Mononuclear cell (primary cell): ENCODE data around the gene ANKRD6. TPM values are rescaled to one million over a fixed set of nuclear protein-coding genes. Genes with fewer than 3 reads are reported as not detected.

Experiments used
- H3K27me3 ChIP-seq: 2 replicates; pipeline ENCODE4 v1.6.0; 2011; ENCODE audit warnings: low read length, control low read depth; ENCODE audit not compliant: insufficient read depth
- H3K4me1 ChIP-seq: 2 replicates; pipeline ENCODE4 v1.5.1; 2011; ENCODE audit warnings: mild to moderate bottlenecking, low read length, control low read depth; ENCODE audit not compliant: insufficient read depth
- H3K4me3 ChIP-seq: 2 replicates; pipeline ENCODE4 v1.5.1; 2011; ENCODE audit warnings: mild to moderate bottlenecking, low read length, moderate library complexity
- H3K9me3 ChIP-seq: 2 replicates; pipeline ENCODE4 v1.5.1; 2011; ENCODE audit warnings: low read depth, mild to moderate bottlenecking, control low read depth, low read length
- total RNA-seq: library from RNA; depleted of rRNA; stranded (reverse); fragments of >200 nt; gene quantifications from one replicate; pipeline ENCODE4 v1.2.3, GENCODE V29; 2012

The ANKRD6 gene
- total RNA-seq, 1 donor: 1.8 TPM

- no peaks in the 10 kb centered on the region for H3K9me3 ChIP-seq
- no peak overlapping the region for H3K4me3 ChIP-seq
- no peaks in the 10 kb centered on the region for H3K4me1 ChIP-seq
- H3K27me3 ChIP-seq: no peaks in the 10 kb centered on the region
Observed at GRCh38 chr6:89667872-89668556, 235.1 kb downstream of the ANKRD6 start.

- H3K4me3 ChIP-seq: no peak overlapping the region
- no peaks in the 10 kb centered on the region for H3K4me1 ChIP-seq
- H3K9me3 ChIP-seq: no peaks in the 10 kb centered on the region
- H3K27me3 ChIP-seq: no peaks in the 10 kb centered on the region
Observed at GRCh38 chr6:89669002-89669401, 236.1 kb downstream of the ANKRD6 start.

- Histone ChIP-seq H3K27me3 (no peaks in the 10 kb centered on the region), H3K4me1 (no peaks in the 10 kb centered on the region), H3K9me3 (no peaks in the 10 kb centered on the region), H3K4me3 (no peak overlapping the region)
Observed at GRCh38 chr6:89670935-89671565, 238.1 kb downstream of the ANKRD6 start.

DNA sequence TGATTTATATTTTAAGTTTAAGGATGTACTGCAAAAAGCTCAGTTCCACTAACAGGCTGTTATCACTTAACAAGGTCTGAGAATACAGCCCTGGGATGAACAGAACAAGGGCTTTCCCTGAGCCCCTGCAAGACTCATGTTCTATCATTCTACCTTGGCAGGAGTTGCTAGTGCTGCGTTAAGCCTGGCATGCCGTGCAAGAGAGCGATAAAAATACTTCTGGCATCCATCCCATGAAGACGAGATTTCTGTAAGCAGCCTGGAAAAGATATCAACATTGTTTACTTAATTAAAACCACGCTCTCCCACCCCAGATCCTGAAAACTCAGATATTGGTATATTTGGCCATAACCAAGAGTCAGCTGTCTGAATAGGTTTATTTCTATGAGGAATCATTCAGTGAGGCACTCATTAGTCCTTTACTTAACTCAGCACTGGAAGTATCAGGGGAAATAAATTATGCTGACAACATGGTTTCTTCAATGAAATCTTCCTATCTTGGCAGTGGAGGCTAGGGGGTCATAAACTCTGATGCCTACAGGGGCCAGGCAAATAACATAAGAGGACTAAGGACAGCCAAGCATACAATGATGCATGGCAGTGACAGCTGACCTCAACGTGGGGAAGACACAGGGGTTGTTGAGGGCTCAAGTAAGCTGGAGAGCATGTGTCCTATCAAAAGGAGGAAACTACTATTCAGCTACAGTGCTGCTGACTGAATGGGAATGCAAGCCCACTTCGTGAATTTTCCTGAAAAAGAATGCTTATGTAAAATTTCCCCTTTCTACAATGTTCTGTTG is 243.2 kb downstream of the ANKRD6 start:
- Histone ChIP-seq H3K4me3 (no peak overlapping the region), H3K9me3 (no peaks in the 10 kb centered on the region), H3K27me3 (no peaks in the 10 kb centered on the region), H3K4me1 (no peaks in the 10 kb centered on the region)

DNA sequence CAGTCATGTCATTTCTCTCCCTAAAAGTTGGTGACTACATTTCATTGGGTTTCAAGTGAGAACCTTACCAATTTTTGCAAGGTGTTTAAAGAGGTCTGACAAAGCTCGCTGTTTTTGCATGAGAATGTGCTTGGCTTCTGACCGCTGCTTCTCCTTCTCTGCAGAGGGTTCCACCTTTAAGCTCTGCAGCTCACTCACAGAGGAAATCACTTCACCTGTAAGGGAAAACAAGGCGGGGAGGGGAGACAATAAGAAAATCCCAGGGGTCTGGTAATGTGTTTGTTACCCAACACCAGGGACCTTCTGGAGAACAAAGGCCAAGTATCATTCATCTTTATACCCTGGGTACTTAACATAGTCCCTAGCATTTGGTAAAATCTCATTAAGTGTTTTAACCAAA is 245.6 kb downstream of the ANKRD6 start:
- Histone ChIP-seq H3K27me3 (no peaks in the 10 kb centered on the region), H3K4me3 (no peak overlapping the region), H3K9me3 (no peaks in the 10 kb centered on the region), H3K4me1 (no peaks in the 10 kb centered on the region)

DNA sequence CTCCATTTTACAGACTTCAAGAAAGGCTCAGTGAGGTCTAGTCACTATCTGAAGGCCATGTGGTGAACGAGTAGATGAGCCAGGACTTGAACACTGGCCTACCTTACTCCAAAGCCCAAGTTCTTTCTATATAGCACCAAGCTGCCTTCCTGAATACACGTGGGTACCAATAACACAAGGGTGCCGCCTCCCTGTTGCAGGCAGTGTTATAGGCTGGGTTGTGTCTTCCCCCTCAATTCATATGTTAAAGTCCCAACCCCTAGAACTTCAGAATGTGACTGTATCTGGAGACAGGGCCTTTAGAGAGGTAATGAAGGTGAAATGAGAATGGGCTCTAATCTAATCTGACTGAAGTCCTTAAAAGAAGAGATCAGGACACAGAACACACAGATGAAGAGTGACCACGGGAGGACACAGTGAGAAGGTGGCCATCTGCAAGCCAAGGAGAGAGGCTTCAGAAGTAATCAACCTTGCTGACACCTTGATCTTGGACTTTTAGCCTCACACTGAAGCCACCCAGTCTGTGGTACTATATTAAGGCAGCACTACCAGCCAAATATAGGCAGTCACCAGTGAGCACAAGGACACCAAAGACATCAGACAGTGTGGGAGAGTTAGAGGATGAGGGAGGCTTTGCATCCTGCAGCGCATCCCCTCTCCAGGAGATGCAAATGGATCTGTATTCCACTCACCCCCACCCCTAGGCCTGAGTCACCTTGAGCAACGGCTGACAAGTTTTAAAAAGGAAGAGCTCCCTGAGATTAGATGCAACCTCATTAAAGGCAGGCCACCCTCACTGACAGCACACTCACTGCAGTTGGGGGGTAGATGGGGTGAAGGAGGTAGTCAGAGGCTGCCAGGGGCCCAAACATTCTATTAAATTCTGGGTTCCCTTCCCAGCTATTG is 246.5 kb downstream of the ANKRD6 start:
- Histone ChIP-seq H3K27me3 (no peaks in the 10 kb centered on the region), H3K9me3 (no peaks in the 10 kb centered on the region), H3K4me1 (no peaks in the 10 kb centered on the region), H3K4me3 (no peak overlapping the region)

GRCh38 chr6:89680150-89680549 is 247.2 kb downstream of the ANKRD6 start:
- H3K4me1 ChIP-seq: no peaks in the 10 kb centered on the region
- H3K27me3 ChIP-seq: no peaks in the 10 kb centered on the region
- H3K4me3 ChIP-seq: no peak overlapping the region
- H3K9me3 ChIP-seq: no peaks in the 10 kb centered on the region

DNA sequence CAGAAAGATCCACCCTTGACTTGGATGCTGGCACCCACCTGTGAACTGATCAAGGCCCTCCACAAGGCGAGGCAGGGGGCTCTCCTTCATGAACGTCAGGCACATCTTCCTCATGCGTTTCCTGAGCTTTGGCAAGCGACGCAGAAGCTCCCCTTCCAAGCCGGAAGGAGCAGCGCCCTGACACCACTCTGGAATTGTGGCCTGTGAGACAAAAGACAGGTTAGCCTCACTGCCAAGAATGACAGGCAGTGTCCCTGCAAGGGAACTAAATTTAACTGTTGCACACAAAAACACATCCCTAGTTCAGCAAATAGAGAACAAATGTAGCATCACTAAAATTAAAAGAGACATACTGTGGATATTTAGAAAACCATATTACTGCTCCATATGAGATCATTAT is 247.6 kb downstream of the ANKRD6 start:
- no peaks in the 10 kb centered on the region for H3K27me3 ChIP-seq
- no peaks in the 10 kb centered on the region for H3K4me1 ChIP-seq
- H3K4me3 ChIP-seq: no peak overlapping the region
- no peaks in the 10 kb centered on the region for H3K9me3 ChIP-seq

GRCh38 chr6:89681983-89682564 is 249.1 kb downstream of the ANKRD6 start:
- Histone ChIP-seq H3K4me3 (no peak overlapping the region), H3K4me1 (no peaks in the 10 kb centered on the region), H3K9me3 (no peaks in the 10 kb centered on the region), H3K27me3 (no peaks in the 10 kb centered on the region)

DNA sequence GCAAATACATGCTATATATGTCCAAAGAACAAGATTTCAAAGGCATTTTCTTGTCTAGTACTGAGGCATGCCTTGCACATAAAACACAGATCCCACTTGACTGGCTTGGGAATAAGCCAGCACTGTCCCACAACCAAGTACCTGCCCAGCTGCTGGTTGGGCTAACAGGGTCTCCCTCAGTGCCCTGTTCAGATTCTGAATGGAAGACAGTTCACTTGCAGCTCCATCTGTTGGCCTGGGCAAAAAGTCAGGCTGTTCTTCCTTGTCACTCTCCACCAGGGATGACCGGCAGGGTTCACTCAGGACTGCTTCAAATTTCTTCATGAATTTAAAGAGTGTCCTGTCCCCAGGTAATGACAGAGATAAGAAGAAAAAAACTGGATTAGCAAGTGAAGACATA is 250.0 kb downstream of the ANKRD6 start:
- H3K9me3 ChIP-seq: no peaks in the 10 kb centered on the region
- no peaks in the 10 kb centered on the region for H3K27me3 ChIP-seq
- H3K4me1 ChIP-seq: no peaks in the 10 kb centered on the region
- H3K4me3 ChIP-seq: no peak overlapping the region

Other genes with a start within 250 kb of the ANKRD6 start
- gene GABRR1, start 215.8 kb upstream of the ANKRD6 start, total RNA-seq: 0.10 TPM
- 0.63 TPM for gene GABRR2, start 117.9 kb upstream of the ANKRD6 start, total RNA-seq
- 83.2 TPM for gene UBE2J1, start 80.4 kb upstream of the ANKRD6 start, total RNA-seq
- gene RRAGD, start 20.9 kb upstream of the ANKRD6 start, total RNA-seq: 6.8 TPM
- gene LYRM2, start 205.6 kb downstream of the ANKRD6 start, total RNA-seq: 21.3 TPM